Gastrocnemius medialis (tissue), 4 donors: ENCODE data around the gene ZC3H15. TPM values are rescaled to one million over a fixed set of nuclear protein-coding genes. Genes with fewer than 3 reads are reported as not detected.

Source experiments
- ATAC-seq, 2 donors: fragments of 150-250 bp; one replicate each; pipeline ENCODE4 v1.9.1; 2016
- DNase-seq, 2 donors: peaks; one replicate each; pipeline ENCODE4 v3.0.0-alpha.2; 2019
- H3K27ac ChIP-seq, 4 donors: fragments of 200-600 bp; sonication (generic); 1 replicate in 1 of 4; 2 replicates in 3 of 4; pipeline ENCODE4 v1.5.1; 2016 to 2018; ENCODE audit warnings: mild to moderate bottlenecking in 2 of 4, moderate library complexity in 1 of 4
- H3K27me3 ChIP-seq, 3 donors: fragments of 200-600 bp; sonication (generic) in 2 of 3; 1 replicate in 1 of 3; 2 replicates in 2 of 3; pipeline versions ENCODE4 v1.5.1 to v1.6.0; 2016 to 2019; ENCODE audit warnings: mild to moderate bottlenecking in 1 of 3, moderate library complexity in 1 of 3
- H3K36me3 ChIP-seq, 2 donors: fragments of 200-600 bp; sonication (generic) in 1 of 2; one replicate each; pipeline ENCODE4 v1.5.1; 2017 to 2018
- H3K4me1 ChIP-seq, 2 donors: fragments of 200-600 bp; sonication (generic) in 1 of 2; one replicate each; pipeline ENCODE4 v1.5.1; 2016 to 2017; ENCODE audit warnings: mild to moderate bottlenecking in 2 of 2
- H3K4me3 ChIP-seq, 4 donors: fragments of 200-600 bp; sonication (generic) in 3 of 4; 1 replicate in 1 of 4; 2 replicates in 3 of 4; pipeline ENCODE4 v1.5.1; 2016 to 2019; ENCODE audit warnings: mild to moderate bottlenecking in 2 of 4
- H3K9me3 ChIP-seq, 3 donors: fragments of 200-600 bp; sonication (generic) in 2 of 3; 1 replicate in 1 of 3; 2 replicates in 2 of 3; pipeline ENCODE4 v1.5.1; 2016 to 2019
- CTCF ChIP-seq, 5 experiments: fragments of 450-650 bp in 3 of 5; fragments of 200-600 bp in 2 of 5; sonication (generic) in 2 of 5; IDR thresholded peaks in 4 of 5; conservative IDR thresholded peaks in 1 of 5; 1 replicate in 4 of 5; 2 replicates in 1 of 5; pipeline ENCODE4 v1.5.1; 2016 to 2019; ENCODE audit warnings: antibody characterized with exemption in 5 of 5, mild to moderate bottlenecking in 3 of 5, moderate library complexity in 3 of 5
- POLR2A ChIP-seq, 2 donors: fragments of 450-650 bp; IDR thresholded peaks; one replicate each; pipeline ENCODE4 v1.6.1; 2017; ENCODE audit warnings: antibody characterized with exemption in 2 of 2, mild to moderate bottlenecking in 2 of 2, moderate library complexity in 2 of 2
- in situ Hi-C, 4 donors: fragments of 200-750 bp; cut with MboI; loops; one replicate each; pipeline versions ENCODE4 v1.15.0 to v1.8.0; 2017; ENCODE audit warnings: low sequenced_read_pairs in 4 of 4
- intact Hi-C: fragments of 100-400 bp; cut with DNase I; formaldehyde crosslinking; loops from one replicate; pipeline ENCODE4 v1.15.1; 2023; ENCODE audit warnings: low total_unique reads
- total RNA-seq, 4 donors: library from RNA; depleted of rRNA; stranded (reverse); fragments of >200 nt; gene quantifications; one replicate each; pipeline versions ENCODE4 v1.1.0 to v1.2.3, GENCODE V29; 2016

Gene ZC3H15
- total RNA-seq, 4 donors from 2014 or later: 56.3 to 68.9 (median 63.0) TPM

- Histone ChIP-seq H3K4me3 (no peak overlapping the region), H3K9me3 (no peaks in the 10 kb centered on the region), H3K4me1 (no peaks in the 10 kb centered on the region), H3K27me3 (no peaks in the 10 kb centered on the region), H3K36me3 (no peaks in the 10 kb centered on the region), H3K27ac (no peak overlapping the region)
- DNase-seq (no peak), ATAC-seq (no peak)
- intact Hi-C loops (no loop called here), in situ Hi-C loops (no loop called here)
- no peak for TF ChIP-seq CTCF (IDR thresholded peaks at IDR 0.05 in 4 of 5, conservative IDR thresholded peaks at IDR 0.05 in 1 of 5)
- no peak for TF ChIP-seq POLR2A (IDR thresholded peaks at IDR 0.05)
These were observed 65.4 kb downstream of the ZC3H15 start for GRCh38 chr2:186551323-186552050.

GRCh38 chr2:186554429-186554828, 68.4 kb downstream of the ZC3H15 start:
- Histone ChIP-seq H3K4me3 (no peak overlapping the region), H3K4me1 (no peaks in the 10 kb centered on the region), H3K36me3 (no peaks in the 10 kb centered on the region), H3K27me3 (no peaks in the 10 kb centered on the region), H3K9me3 (no peaks in the 10 kb centered on the region), H3K27ac (no peak overlapping the region)
- TF ChIP-seq CTCF (IDR thresholded peaks at IDR 0.05 in 4 of 5, conservative IDR thresholded peaks at IDR 0.05 in 1 of 5) (no peak), POLR2A (IDR thresholded peaks at IDR 0.05) (no peak)
- intact Hi-C loops: no loop called here
- ATAC-seq: no peak
- in situ Hi-C loops: no loop called here
- no peak for DNase-seq

- DNase-seq (no peak), ATAC-seq (no peak)
- no peak for TF ChIP-seq CTCF (IDR thresholded peaks at IDR 0.05 in 4 of 5, conservative IDR thresholded peaks at IDR 0.05 in 1 of 5)
- TF ChIP-seq POLR2A (IDR thresholded peaks at IDR 0.05): no peak
- in situ Hi-C loops (no loop called here), intact Hi-C loops (no loop called here)
- no peak overlapping the region for H3K27ac ChIP-seq
- no peaks in the 10 kb centered on the region for H3K4me1 ChIP-seq
- H3K36me3 ChIP-seq: no peaks in the 10 kb centered on the region
- H3K4me3 ChIP-seq: no peak overlapping the region
- no peaks in the 10 kb centered on the region for H3K27me3 ChIP-seq
- no peaks in the 10 kb centered on the region for H3K9me3 ChIP-seq
These were observed 69.0 kb downstream of the ZC3H15 start for GRCh38 chr2:186554850-186555671.

GRCh38 chr2:186558512-186559276, 72.6 kb downstream of the ZC3H15 start:
- TF ChIP-seq POLR2A (IDR thresholded peaks at IDR 0.05) (no peak), CTCF (IDR thresholded peaks at IDR 0.05 in 4 of 5, conservative IDR thresholded peaks at IDR 0.05 in 1 of 5) (no peak)
- DNase-seq: no peak
- no peaks in the 10 kb centered on the region for H3K36me3 ChIP-seq
- no peak overlapping the region for H3K4me3 ChIP-seq
- no peaks in the 10 kb centered on the region for H3K4me1 ChIP-seq
- intact Hi-C loops: no loop called here
- in situ Hi-C loops: no loop called here
- no peaks in the 10 kb centered on the region for H3K9me3 ChIP-seq
- no peak for ATAC-seq
- no peaks in the 10 kb centered on the region for H3K27me3 ChIP-seq
- H3K27ac ChIP-seq: no peak overlapping the region

Other genes with a start within 250 kb of the ZC3H15 start
- gene ITGAV, start 103.8 kb downstream of the ZC3H15 start, total RNA-seq: 10 to 100 TPM; 30.0 to 63.1 (median 47.4) TPM
- gene FAM171B, start 207.8 kb downstream of the ZC3H15 start, total RNA-seq: 1 to 10 TPM in 3 of 4 donors, under 1 TPM in 1; 0.63 to 2.4 (median 2.1) TPM